ENCODE data around the gene PGS1. TPM values are rescaled to one million over a fixed set of nuclear protein-coding genes. Genes with fewer than 3 reads are reported as not detected.

Gene PGS1
- total RNA-seq, 1 donor from 2014 or later: 52.9 TPM

DNA sequence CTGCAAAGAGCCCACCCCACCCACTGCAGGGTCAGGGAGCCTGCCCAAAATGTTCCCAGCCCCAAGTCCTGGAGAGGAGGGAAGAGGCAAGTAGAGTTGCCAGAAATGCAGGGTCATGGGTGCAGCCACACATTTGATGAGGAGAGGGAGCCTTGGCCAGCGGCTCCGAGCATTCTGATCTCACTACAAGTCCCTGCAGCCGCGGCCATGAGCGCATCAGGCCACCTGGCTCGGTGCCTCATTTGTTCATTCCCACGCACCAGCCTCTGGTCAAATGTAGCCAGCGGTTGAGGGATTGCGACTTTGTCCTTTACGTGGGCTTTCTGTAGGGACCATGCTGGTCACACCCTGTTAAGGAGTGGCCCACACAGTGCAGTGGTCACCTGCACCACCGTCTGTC, 48.7 kb downstream of the PGS1 start:
- DNase-seq (ENCODE audit: low read depth): no peak

DNA sequence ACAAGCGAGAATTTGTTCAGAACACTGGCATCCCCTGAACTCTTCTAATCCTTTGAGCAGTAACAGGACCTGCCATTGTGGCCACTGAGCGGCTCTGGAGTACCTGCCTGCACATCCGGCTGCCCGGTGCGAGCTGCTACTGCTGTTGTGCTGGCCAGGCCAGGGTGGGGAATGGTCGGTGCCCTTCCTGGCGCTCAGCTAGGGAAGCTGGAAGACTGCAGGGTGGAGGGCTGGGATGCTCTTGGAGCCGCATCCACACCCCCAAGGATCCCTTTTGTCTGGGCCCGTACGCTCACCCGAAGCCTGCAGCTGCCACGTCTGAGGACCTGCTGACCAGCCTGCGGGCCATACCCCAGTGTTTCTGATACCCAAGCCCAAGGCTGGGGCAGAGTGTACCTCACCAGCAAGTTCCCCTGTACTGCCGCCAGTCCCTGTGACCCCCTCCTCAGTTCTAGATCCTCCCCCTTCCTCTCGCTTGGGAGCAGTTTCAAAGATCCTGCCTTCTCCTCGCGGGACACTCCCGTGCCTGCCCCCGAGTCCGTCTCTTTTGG, 49.7 kb downstream of the PGS1 start:
- no peak for DNase-seq (ENCODE audit: low read depth)

DNA sequence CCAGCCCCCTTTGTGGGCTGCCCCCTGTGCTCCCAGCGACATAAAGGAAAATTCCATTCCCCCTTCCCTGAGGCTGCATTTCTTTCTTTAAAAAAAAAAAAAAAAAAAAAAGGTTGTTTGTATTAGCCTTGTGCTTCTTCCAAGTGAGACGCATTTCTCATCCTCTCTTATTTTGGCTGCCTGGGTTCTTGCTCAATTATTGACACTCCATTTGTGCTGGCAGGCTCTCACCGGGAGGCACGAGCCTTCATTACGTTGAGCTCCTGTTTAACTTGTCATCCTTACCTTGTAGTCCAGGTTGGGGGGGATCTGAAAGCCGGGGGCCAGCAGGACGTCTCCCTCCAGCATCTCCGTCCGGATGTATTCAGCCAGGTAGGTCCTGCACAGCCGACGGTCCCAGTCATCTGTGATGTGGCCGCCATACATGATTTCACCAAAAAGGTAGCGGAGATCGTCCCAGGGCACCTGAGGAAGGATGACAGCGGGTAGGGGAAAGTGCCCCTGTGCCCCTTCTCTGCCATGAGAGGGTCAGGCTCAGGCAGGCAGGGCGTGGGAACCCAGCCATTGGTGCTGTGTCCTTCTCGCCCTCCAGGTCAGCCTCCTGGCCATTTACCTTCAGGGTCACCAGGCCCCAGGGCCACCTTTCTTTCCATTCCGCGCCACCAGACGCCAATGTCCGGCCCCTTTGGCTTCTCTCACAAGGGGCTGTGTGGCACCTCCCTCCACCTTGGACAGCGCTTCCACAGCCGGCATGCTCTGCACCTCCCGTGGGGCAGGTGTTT, 50.6 kb downstream of the PGS1 start:
- no peak for DNase-seq (ENCODE audit: low read depth)

DNA sequence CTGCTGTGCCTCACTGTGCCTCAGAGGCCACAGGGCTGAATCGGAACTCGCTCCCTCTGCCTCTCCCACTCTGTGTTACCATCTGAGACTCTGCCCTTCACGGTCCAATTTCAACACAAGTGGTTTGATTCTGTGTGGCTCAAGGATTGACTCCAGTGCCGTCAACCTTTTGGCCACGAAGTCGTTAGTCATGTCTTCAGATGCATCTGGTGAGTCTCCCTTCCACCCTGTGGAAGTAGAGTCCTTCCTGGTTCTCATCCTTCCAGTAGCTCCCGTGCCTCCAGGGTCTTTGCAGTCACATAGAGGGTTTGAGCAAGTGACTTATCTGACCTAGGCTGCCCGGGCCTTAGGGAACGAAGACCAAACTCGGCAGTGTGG, 51.2 kb downstream of the PGS1 start:
- no peak for DNase-seq (ENCODE audit: low read depth)

DNA sequence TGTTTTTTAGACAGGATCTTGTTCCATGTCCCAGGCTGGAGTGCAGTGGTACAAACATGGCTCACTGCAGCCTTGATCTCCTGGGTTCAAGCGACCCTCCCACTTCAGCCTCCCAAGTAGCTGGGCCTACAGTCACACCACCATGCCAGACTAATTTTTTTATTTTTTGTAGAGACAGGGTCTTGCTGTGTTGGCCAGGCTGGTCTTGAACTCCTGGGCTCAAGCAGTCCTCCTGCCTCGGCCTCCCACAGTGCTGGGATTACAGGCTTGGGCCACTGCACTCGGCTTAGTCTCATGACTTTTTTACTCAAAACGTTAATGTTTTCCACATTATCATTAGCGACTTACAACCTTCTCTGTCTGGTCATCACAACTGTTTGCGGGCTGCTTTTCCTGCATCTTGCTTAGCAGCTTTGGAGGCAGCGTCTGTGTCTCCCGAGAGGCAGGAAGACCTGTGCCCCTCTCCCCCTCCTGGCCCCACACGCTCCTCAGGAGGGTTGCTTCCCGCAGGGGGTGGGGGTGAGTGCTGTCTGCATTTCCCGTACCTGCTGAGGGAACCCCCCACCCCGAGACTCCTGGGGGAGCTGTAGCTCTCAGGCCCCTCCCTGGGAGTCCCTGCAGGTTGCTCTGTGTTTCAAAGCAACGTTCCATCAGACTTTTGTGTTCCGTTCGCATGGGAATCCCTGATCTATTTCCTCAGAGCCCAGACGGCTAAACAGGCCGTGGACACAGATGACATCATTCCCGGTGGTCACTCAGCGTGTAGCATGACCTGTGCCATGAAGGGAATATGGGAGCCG, 52.6 kb downstream of the PGS1 start:
- no peak for DNase-seq (ENCODE audit: low read depth)

DNA sequence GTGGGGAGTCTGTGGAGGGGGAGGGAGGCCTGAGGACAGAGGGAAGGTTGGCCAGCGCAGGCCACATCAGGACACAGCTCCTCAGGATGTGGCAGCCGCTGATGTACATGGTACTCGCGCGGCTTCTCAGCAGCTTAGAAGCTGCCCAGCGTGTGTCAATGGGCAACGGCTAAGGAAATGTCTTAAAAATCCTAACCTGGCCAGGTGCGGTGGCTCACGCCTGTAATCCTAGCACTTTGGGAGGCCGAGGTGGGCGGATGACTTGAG, 53.2 kb downstream of the PGS1 start:
- DNase-seq (ENCODE audit: low read depth): no peak

DNA sequence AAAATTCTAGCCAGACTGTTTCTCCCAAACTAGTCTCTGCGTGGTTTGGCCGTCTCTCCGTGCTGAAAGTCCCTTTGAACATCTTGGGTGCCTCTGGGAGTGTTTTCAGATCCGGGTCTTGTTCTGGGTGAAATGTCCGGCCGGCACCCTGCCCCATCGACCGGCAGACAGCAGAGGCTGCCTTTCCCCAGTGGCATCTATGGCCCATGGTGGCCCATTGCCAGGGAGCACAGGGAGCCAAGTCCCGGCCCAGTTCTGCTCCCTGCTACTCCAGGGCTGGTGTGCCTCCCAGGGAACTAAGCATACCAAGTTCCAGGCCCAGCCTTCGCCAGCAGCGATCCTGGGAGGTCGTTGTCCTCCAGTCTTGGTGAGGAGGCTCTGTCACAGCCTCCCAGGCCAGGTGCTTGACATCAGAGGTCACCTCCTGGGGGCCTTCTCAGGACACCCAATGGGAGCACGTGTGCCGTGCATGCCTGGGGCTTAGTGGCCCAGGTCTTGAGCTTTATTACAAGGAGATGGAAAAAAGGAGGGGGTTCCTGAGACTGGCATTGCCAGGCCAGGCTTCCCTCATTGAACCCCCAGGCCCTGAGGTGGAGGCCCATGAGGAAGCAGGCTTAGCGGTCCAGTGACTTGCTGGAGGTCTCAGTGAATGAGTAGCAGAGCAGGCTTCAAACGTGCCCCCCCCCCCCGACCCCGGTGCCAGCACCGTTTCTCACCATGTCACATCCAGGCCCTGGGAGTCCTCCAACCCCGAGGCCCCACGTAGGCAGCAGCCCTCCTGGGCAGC, 54.0 kb downstream of the PGS1 start:
- no peak for DNase-seq (ENCODE audit: low read depth)

DNA sequence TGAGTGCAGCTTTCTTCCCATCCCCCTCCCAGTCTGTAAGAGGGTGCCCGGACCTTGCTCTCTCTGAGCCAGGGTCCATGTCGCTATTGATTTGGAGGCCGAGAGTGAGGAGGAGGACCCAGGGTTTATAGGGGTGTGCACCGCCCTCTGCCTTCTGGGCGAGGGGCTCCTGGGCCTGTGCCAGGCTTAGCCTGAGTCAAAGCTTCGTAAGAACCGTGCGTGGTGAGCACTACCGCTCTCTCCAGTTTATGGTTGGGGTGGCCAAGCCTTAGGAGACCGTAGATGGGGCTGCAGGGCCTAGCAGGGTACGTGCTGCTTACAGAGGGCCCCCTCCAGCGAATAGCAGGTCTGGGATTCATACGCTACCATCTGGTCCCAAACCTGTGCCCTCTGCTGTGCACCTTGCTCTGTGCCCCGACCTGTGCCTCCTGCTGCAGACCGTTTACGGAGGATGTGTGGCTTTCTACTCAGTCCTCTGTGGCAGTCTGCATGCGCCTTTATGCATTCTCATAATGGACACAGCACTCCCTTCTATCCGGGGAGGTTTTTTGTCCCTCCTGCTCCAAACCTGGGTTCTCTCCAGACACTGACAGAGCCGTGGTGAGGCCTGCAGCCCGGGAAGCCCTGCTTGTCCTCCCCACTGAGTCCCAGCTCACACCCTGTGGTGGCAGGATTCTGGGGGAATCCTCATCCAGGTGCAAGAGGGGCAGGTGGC, 54.7 kb downstream of the PGS1 start:
- no peak for DNase-seq (ENCODE audit: low read depth)

DNA sequence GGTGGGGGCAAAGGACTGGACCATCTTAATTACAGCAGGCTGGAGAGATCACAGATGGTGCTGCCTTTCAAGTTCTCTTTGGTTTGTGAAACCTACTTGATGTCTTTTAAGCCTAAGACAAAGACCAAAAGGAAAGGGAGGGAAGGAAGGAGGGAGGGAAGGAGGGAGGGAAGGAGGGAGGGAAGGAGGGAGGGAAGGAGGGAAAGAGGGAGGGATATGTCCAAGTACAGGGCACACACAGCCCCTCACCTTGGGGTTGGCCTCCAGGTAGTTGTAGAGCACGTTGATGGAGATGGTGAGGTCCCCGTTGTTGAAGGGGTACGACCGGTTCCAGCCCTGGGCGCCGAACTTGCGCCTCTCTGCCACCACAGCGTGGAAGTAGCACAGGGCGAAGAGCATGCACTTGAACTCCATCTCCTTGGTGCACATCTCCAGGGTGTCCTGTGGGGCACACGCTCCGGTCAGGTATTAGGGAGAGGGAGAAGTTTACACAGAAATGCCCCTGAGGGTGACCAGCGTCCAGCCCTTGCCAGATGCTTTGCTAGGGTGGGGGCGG, 55.4 kb downstream of the PGS1 start:
- DNase-seq (ENCODE audit: low read depth): no peak

DNA sequence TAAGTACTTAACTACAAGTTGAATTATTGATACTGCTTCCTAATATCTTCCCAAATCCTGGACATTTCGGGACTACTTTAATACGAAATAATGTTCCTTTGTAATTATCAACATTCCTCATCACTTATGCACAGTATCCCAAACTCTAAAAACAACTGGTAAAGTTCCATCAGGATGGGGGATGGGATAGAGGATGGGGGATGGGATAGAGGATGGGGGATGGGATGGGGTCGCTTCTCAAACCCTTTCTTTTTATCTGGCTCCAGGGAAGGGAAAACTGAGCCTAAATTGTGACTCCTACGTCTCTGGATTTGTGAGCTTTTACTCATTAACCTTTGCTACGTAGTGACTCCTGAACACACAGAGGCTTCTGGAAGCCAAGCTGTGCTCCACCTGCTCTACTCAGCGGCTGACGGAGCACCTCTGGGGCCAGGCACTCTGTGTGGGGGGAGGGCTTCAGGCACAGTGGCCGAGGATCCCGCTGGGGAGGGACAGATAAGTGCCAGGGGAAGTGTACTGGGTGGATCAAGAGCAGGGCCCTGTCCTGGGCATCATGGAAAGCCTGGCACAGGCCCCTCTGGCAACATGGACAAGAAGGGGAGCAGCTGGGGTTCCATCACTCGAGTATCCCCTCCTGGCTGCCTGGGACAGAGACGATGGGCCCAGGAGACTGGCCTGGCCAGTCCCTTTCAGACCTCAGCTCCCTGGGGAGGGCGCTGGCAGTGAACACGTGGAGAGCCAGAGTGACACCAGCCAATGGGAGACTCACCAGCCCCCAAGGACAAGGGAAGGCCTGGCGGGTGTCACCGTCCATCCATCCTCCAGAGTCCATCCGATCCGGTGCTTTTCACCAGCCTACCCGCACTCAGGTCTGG, 56.2 kb downstream of the PGS1 start:
- DNase-seq (ENCODE audit: low read depth): no peak

DNA sequence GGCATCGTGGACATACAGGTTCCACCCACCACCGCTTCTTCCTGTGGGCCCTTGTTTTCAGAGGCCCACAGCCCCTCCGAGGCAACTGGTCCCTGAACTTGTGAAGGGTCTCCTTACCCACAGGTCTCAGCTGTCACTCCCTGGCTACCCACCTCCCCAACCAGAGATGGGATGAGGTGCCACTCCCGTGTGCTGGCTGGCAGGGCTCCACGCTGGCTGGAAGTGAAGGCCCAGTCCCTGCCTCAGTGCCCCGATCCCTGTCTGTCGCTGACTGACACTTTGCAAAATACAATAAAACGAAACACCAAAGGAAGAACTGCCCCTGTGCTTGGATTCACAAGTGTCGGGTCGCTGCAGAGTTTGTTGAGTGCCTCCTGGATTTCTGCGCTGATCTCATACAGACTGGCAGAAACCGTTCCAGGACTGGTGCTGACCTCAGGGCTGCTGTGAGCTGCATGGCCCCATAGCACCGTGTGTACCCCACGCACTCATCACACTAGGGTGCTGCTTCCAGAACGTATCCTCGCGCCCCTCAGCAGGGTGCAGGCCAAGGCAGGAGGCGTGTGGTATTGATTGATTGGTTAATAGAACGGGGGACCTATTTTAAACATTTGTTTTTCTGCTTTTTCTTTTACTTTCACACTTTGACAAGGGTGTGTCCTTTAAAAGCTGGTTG, 57.0 kb downstream of the PGS1 start:
- no peak for DNase-seq (ENCODE audit: low read depth)

DNA sequence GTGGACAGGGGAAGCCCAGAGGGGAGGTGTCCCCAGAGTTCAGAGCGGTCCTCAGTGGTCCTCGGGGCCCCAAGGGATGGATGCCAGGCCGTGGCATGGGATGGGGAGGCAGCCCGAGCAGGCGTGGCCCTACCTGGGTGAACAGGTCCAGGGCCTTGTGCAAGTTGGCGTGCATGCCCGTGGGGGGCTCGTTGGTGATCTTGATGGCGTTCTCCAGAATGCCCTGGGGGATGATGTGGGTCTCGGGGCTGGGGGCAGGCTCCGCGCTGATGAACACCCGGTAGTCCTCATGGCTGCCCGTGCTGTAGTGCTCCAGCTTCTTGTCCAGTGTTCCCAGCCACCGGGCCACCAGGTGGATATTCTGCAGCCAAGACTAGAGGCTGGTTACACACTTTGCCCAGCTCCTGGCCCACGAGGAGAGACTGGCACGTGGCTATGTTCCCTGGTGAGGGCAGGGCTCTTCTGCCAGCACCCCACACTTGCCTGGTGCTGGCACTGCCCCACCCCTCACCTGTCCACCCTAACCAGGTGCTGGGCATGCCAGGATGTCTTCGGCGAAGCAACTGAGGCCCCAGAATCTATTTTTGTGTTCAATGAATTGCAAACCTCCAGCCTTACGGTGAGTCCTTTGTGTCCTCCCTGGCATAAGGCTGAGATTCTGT, 59.2 kb downstream of the PGS1 start:
- no peak for DNase-seq (ENCODE audit: low read depth)

DNA sequence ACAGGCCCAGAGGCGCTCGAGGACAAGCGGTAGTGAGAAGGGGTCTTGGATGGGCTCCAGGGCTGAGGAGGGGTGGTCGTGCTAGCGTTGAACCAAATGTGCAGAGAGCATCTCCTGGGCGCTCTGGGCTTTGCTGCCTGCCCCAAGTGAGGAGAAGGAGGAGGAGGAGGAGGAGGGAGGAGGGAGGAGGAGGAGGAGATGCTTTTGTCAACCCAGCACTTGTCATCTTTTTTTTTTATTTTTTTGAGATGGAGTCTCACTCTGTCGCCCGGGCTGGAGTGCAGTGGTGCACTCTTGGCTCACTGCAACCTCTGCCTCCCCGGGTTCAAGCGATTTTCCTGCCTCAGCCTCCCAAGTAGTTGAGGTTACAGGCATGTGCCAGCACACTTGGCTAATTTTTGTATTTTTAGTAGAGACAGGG, 59.8 kb downstream of the PGS1 start:
- no peak for DNase-seq (ENCODE audit: low read depth)

DNA sequence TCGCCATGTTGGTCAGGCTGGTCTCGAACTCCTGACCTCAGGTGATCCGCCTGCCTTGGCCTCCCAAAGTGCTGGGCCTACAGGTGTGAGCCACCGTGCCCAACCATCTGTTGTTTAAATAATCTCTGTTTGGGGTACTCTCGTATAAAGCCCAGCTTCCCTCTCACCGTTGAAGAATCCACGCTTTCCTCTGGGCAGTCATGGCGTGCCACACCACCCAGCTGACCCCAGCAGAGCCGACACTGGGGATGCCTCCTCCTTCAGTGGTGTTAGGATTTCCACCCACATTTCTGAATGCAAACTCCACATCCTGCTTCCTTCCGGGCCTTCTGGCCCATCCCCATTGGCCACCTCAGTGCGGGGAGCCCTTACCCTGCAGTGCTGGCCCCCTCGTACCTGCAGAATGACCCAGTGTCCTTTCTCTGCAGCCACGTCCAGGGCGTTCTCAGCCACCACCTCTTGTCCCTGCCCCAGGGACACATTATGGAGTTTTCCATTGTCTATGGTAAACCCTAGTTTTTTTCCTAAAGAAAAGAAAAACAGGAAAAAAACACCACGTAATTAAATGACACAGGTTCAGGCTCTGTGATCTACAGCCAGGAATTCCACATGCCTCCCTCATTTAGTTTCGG, 60.4 kb downstream of the PGS1 start:
- no peak for DNase-seq (ENCODE audit: low read depth)

DNA sequence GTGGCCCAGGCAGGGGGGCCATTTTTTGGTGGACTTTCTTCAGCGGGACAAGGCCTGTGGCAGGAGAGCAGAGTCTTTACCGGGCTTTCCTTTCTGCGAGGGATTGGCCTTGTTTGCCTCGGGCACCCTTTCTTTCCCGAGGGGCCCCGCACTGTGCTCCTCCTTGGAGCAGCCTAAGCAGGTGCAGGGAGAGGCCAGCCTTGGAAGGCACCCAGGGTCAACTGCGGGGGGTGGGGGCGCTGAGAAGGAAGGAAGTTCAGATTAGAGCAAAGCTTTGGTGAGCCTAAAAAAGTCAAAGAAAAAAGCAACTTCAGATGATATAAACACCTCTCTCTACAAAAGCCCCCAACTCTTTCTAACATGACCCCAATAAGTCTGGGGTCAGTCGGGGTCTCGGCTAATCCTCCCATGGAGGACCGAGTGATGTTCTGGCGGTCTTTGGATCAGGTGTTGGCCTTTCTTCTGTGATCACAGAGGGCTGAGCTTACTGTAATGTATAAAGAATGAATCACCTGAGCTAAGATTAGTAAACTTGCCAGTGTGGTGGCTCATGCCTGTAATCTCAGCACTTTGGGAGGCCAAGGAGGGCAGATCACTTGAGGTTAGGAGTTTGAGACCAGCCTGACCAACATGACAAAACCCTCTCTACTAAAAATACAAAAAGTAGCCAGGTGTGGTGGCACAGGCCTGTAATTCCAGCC, 63.0 kb downstream of the PGS1 start:
- no peak for DNase-seq (ENCODE audit: low read depth)

DNA sequence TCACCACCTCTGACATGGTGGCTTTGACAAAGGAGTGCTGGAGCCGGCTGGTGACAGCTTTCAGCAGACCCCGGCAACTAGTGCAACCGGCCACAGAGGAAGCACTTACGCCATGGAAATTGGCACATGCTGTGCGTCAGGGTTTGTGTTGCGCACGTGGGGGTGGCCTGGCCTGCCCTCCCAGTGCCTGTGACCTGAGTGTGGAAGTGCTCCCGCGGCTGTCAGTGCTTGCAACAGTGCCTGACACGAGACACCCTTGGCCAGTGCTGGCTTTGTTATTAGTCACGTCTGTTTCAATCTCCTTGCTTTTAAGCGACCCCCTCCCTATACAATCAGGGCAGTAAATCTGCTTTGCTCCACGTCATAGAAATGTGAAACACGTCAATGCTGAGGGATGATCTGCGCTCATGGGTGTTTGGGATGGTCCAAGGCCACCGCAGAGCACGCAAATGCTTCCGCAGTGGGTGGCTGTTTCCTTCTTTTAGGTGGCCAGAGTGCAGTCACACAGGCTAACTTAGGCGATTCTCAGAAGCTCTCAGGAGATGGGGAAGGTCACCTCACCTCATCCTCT, 64.3 kb downstream of the PGS1 start:
- no peak for DNase-seq (ENCODE audit: low read depth)

DNA sequence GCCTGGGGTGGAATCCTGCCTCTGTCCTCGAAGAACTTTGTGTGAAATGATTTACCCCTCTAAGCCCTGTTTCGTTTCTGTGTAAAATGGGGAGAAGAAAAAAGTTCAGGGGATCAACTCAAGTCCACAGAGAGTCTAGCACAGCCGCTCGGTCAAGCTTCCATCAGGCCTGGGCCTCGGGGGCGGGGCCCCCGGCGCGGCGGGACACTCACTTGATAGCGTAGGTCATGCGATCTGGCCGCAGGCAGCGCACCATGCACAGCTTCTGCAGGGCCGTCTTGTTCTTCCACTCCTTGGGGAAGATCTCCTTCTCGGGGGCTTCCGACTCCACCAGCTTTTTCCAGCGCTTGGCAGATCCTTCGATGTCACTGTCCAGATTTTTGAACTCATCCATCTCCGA, 65.9 kb downstream of the PGS1 start:
- DNase-seq (ENCODE audit: low read depth): no peak

DNA sequence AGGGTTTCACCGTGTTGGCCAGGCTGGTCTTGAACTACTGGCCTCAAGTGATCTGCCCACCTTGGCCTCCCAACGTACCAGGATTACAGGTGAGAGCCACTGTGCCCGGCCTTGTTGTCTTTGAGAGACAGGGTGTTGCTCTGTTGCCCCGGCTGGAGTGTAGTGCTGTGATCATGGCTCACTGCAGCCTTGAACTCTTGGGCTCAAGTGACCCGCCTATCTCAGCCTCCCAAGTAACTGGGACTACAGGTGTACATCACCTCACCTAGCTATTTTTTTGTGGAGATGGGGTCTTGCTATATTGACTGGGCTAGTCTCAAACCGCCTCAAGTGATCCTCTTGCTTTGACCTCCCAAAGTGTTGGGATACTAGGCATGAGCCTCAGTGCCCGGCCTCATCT, 68.4 kb downstream of the PGS1 start:
- DNase-seq (ENCODE audit: low read depth): no peak

Data from renal cortical epithelial cell (primary cell).